Measurements from ENCODE around the gene TRABD2B.

TRABD2B gene

GRCh38 chr1:47725000-47725473, 272.1 kb downstream of the TRABD2B start:
- Histone ChIP-seq H3K9me3 (ENCODE audit: control insufficient read depth, insufficient read depth, low read length) (no peaks in the 10 kb centered on the region), H3K4me2 (ENCODE audit: low read length) (no peak overlapping the region), H3K4me1 (ENCODE audit: control insufficient read depth, low read length) (no peaks in the 10 kb centered on the region), H3K27ac (ENCODE audit: low read depth, low read length) (no peak overlapping the region), H4K20me1 (ENCODE audit: control insufficient read depth, insufficient read depth, low read depth, low read length) (no peaks in the 10 kb centered on the region), H3K79me2 (ENCODE audit: control insufficient read depth, low read length) (no peaks in the 10 kb centered on the region), H3K9me2 (replicated peaks; ENCODE audit: control insufficient read depth, low read length) (no peaks in the 10 kb centered on the region), H3K36me3 (ENCODE audit: control insufficient read depth, low read length) (no peaks in the 10 kb centered on the region), H3K4me3 (ENCODE audit: low read length) (no peak overlapping the region), H3K27me3 (ENCODE audit: control insufficient read depth, low read length) (peaks cover 25% of the 10 kb centered on the region), H3F3A (ENCODE audit: control insufficient read depth, insufficient read depth) (no peaks in the 10 kb centered on the region)
- TF ChIP-seq CTCF (IDR thresholded peaks at IDR 0.05; ENCODE audit: low read depth, low read length, poor library complexity, severe bottlenecking) (no peak), EZH2phosphoT487 (IDR thresholded peaks at IDR 0.05; ENCODE audit: borderline replicate concordance, low read length) (no peak)

GRCh38 chr1:47724432-47724999, 272.7 kb downstream of the TRABD2B start:
- peaks cover 25% of the 10 kb centered on the region for H3K27me3 ChIP-seq (ENCODE audit: control insufficient read depth, low read length)
- H3K79me2 ChIP-seq (ENCODE audit: control insufficient read depth, low read length), result no peaks in the 10 kb centered on the region
- H3K4me3 ChIP-seq (ENCODE audit: low read length), result no peak overlapping the region
- no peak overlapping the region for H3K27ac ChIP-seq (ENCODE audit: low read depth, low read length)
- H3K9me3 ChIP-seq (ENCODE audit: control insufficient read depth, insufficient read depth, low read length), result no peaks in the 10 kb centered on the region
- no peaks in the 10 kb centered on the region for H3K4me1 ChIP-seq (ENCODE audit: control insufficient read depth, low read length)
- no peaks in the 10 kb centered on the region for H3K36me3 ChIP-seq (ENCODE audit: control insufficient read depth, low read length)
- H3K4me2 ChIP-seq (ENCODE audit: low read length), result no peak overlapping the region
- no peaks in the 10 kb centered on the region for H3K9me2 ChIP-seq (replicated peaks; ENCODE audit: control insufficient read depth, low read length)
- H3F3A ChIP-seq (ENCODE audit: control insufficient read depth, insufficient read depth), result no peaks in the 10 kb centered on the region
- H4K20me1 ChIP-seq (ENCODE audit: control insufficient read depth, insufficient read depth, low read depth, low read length), result no peaks in the 10 kb centered on the region
- no peak for TF ChIP-seq EZH2phosphoT487 (IDR thresholded peaks at IDR 0.05; ENCODE audit: borderline replicate concordance, low read length)
- no peak for TF ChIP-seq CTCF (IDR thresholded peaks at IDR 0.05; ENCODE audit: low read depth, low read length, poor library complexity, severe bottlenecking)

GRCh38 chr1:47722909-47723580, 274.1 kb downstream of the TRABD2B start:
- no peak overlapping the region for H3K4me2 ChIP-seq (ENCODE audit: low read length)
- no peak for TF ChIP-seq EZH2phosphoT487 (IDR thresholded peaks at IDR 0.05; ENCODE audit: borderline replicate concordance, low read length)
- no peak for TF ChIP-seq CTCF (IDR thresholded peaks at IDR 0.05; ENCODE audit: low read depth, low read length, poor library complexity, severe bottlenecking)
- H3K4me3 ChIP-seq (ENCODE audit: low read length), result no peak overlapping the region
- H3K4me1 ChIP-seq (ENCODE audit: control insufficient read depth, low read length), result no peaks in the 10 kb centered on the region
- no peaks in the 10 kb centered on the region for H3K79me2 ChIP-seq (ENCODE audit: control insufficient read depth, low read length)
- peaks cover 29% of the 10 kb centered on the region for H3K27me3 ChIP-seq (ENCODE audit: control insufficient read depth, low read length)
- no peaks in the 10 kb centered on the region for H4K20me1 ChIP-seq (ENCODE audit: control insufficient read depth, insufficient read depth, low read depth, low read length)
- H3K9me3 ChIP-seq (ENCODE audit: control insufficient read depth, insufficient read depth, low read length), result no peaks in the 10 kb centered on the region
- H3K9me2 ChIP-seq (replicated peaks; ENCODE audit: control insufficient read depth, low read length), result no peaks in the 10 kb centered on the region
- no peaks in the 10 kb centered on the region for H3F3A ChIP-seq (ENCODE audit: control insufficient read depth, insufficient read depth)
- H3K27ac ChIP-seq (ENCODE audit: low read depth, low read length), result no peak overlapping the region
- no peaks in the 10 kb centered on the region for H3K36me3 ChIP-seq (ENCODE audit: control insufficient read depth, low read length)
